ENCODE data around the gene EBP.

EBP gene

GRCh38 chrX:48489296-48489695 lies 32.3 kb upstream of the EBP start:
- Histone ChIP-seq H3K4me3 (replicated peaks; ENCODE audit: low read depth, low read length) (no peak overlapping the region), H3K36me3 (ENCODE audit: control insufficient read depth, insufficient read depth, low read length) (0 out of 2 replicates have a peak, but pooled peaks cover 1% of the 10 kb centered on the region), H3K27me3 (replicated peaks; ENCODE audit: control insufficient read depth, insufficient read depth, low read length) (no peaks in the 10 kb centered on the region)
- TF ChIP-seq CTCF (IDR thresholded peaks at IDR 0.05; ENCODE audit: insufficient read depth, low read length, poor library complexity, severe bottlenecking), result no peak
- DNase-seq (ENCODE audit: extremely low read depth, insufficient read length), result no peak

GRCh38 chrX:48489892-48490291 lies 31.7 kb upstream of the EBP start:
- Histone ChIP-seq H3K27me3 (replicated peaks; ENCODE audit: control insufficient read depth, insufficient read depth, low read length) (no peaks in the 10 kb centered on the region), H3K36me3 (ENCODE audit: control insufficient read depth, insufficient read depth, low read length) (0 out of 2 replicates have a peak, but pooled peaks cover 1% of the 10 kb centered on the region), H3K4me3 (replicated peaks; ENCODE audit: low read depth, low read length) (no peak overlapping the region)
- no peak for DNase-seq (ENCODE audit: extremely low read depth, insufficient read length)
- TF ChIP-seq CTCF (IDR thresholded peaks at IDR 0.05; ENCODE audit: insufficient read depth, low read length, poor library complexity, severe bottlenecking), result no peak

GRCh38 chrX:48490661-48491060 lies 30.9 kb upstream of the EBP start:
- Histone ChIP-seq H3K36me3 (ENCODE audit: control insufficient read depth, insufficient read depth, low read length) (0 out of 2 replicates have a peak, but pooled peaks cover 1% of the 10 kb centered on the region), H3K4me3 (replicated peaks; ENCODE audit: low read depth, low read length) (no peak overlapping the region), H3K27me3 (replicated peaks; ENCODE audit: control insufficient read depth, insufficient read depth, low read length) (no peaks in the 10 kb centered on the region)
- DNase-seq (ENCODE audit: extremely low read depth, insufficient read length), result no peak
- TF ChIP-seq CTCF (IDR thresholded peaks at IDR 0.05; ENCODE audit: insufficient read depth, low read length, poor library complexity, severe bottlenecking), result no peak

DNA sequence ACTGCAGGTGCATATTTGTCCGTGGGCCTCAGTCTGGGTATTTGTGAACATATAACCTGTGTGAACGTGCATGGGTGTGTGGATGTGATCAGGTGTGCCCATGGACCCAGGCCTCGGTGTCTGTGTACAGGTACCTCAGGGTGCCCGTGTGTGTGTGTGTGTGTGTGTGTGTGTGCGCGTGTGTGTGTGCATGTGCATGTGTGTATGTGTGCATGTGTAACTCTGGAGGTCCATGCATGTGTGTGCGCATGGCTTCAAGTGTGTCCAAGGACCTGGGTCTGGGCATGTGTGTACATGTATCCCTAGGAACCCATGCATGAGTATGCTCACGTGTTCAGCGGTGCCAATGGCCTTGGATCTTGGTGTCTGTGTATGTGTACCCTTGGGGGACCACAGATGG lies 29.8 kb upstream of the EBP start:
- no peak for TF ChIP-seq CTCF (IDR thresholded peaks at IDR 0.05; ENCODE audit: insufficient read depth, low read length, poor library complexity, severe bottlenecking)
- DNase-seq (ENCODE audit: extremely low read depth, insufficient read length), result no peak
- Histone ChIP-seq H3K27me3 (replicated peaks; ENCODE audit: control insufficient read depth, insufficient read depth, low read length) (no peaks in the 10 kb centered on the region), H3K4me3 (replicated peaks; ENCODE audit: low read depth, low read length) (no peak overlapping the region), H3K36me3 (ENCODE audit: control insufficient read depth, insufficient read depth, low read length) (0 out of 2 replicates have a peak, but pooled peaks cover 1% of the 10 kb centered on the region)

- no peak for TF ChIP-seq CTCF (IDR thresholded peaks at IDR 0.05; ENCODE audit: insufficient read depth, low read length, poor library complexity, severe bottlenecking)
- H3K4me3 ChIP-seq (replicated peaks; ENCODE audit: low read depth, low read length), result no peak overlapping the region
- H3K27me3 ChIP-seq (replicated peaks; ENCODE audit: control insufficient read depth, insufficient read depth, low read length), result no peaks in the 10 kb centered on the region
- no peak for DNase-seq (ENCODE audit: extremely low read depth, insufficient read length)
- H3K36me3 ChIP-seq (ENCODE audit: control insufficient read depth, insufficient read depth, low read length), result 0 out of 2 replicates have a peak, but pooled peaks cover 1% of the 10 kb centered on the region
Observed at GRCh38 chrX:48492293-48492910, 29.2 kb upstream of the EBP start.
